Gastrocnemius medialis (tissue), 4 donors: Measurements from ENCODE around the gene HTT. TPM values are rescaled to one million over a fixed set of nuclear protein-coding genes. Genes with fewer than 3 reads are reported as not detected.

ENCODE experiments used
- ATAC-seq, 2 donors: fragments of 150-250 bp; one replicate each; pipeline ENCODE4 v1.9.1; 2016
- DNase-seq, 2 donors: peaks; one replicate each; pipeline ENCODE4 v3.0.0-alpha.2; 2019
- H3K27ac ChIP-seq, 4 donors: fragments of 200-600 bp; sonication (generic); 1 replicate in 1 of 4; 2 replicates in 3 of 4; pipeline ENCODE4 v1.5.1; 2016 to 2018; ENCODE audit warnings: mild to moderate bottlenecking in 2 of 4, moderate library complexity in 1 of 4
- H3K27me3 ChIP-seq, 3 donors: fragments of 200-600 bp; sonication (generic) in 2 of 3; 1 replicate in 1 of 3; 2 replicates in 2 of 3; pipeline versions ENCODE4 v1.5.1 to v1.6.0; 2016 to 2019; ENCODE audit warnings: mild to moderate bottlenecking in 1 of 3, moderate library complexity in 1 of 3
- H3K36me3 ChIP-seq, 2 donors: fragments of 200-600 bp; sonication (generic) in 1 of 2; one replicate each; pipeline ENCODE4 v1.5.1; 2017 to 2018
- H3K4me1 ChIP-seq, 2 donors: fragments of 200-600 bp; sonication (generic) in 1 of 2; one replicate each; pipeline ENCODE4 v1.5.1; 2016 to 2017; ENCODE audit warnings: mild to moderate bottlenecking in 2 of 2
- H3K4me3 ChIP-seq, 4 donors: fragments of 200-600 bp; sonication (generic) in 3 of 4; 1 replicate in 1 of 4; 2 replicates in 3 of 4; pipeline ENCODE4 v1.5.1; 2016 to 2019; ENCODE audit warnings: mild to moderate bottlenecking in 2 of 4
- H3K9me3 ChIP-seq, 3 donors: fragments of 200-600 bp; sonication (generic) in 2 of 3; 1 replicate in 1 of 3; 2 replicates in 2 of 3; pipeline ENCODE4 v1.5.1; 2016 to 2019
- POLR2A ChIP-seq, 2 donors: fragments of 450-650 bp; IDR thresholded peaks; one replicate each; pipeline ENCODE4 v1.6.1; 2017; ENCODE audit warnings: antibody characterized with exemption in 2 of 2, mild to moderate bottlenecking in 2 of 2, moderate library complexity in 2 of 2
- in situ Hi-C, 4 donors: fragments of 200-750 bp; cut with MboI; loops; one replicate each; pipeline versions ENCODE4 v1.15.0 to v1.8.0; 2017; ENCODE audit warnings: low sequenced_read_pairs in 4 of 4
- intact Hi-C: fragments of 100-400 bp; cut with DNase I; formaldehyde crosslinking; loops from one replicate; pipeline ENCODE4 v1.15.1; 2023; ENCODE audit warnings: low total_unique reads
- total RNA-seq, 4 donors: library from RNA; depleted of rRNA; stranded (reverse); fragments of >200 nt; gene quantifications; one replicate each; pipeline versions ENCODE4 v1.1.0 to v1.2.3, GENCODE V29; 2016
- TF ChIP-seq, protein P1 (sequence below), 5 experiments: fragments of 450-650 bp in 3 of 5; fragments of 200-600 bp in 2 of 5; sonication (generic) in 2 of 5; IDR thresholded peaks in 4 of 5; conservative IDR thresholded peaks in 1 of 5; 1 replicate in 4 of 5; 2 replicates in 1 of 5; pipeline ENCODE4 v1.5.1; 2016 to 2019; ENCODE audit warnings: antibody characterized with exemption in 5 of 5, mild to moderate bottlenecking in 3 of 5, moderate library complexity in 3 of 5

Gene HTT
- total RNA-seq, 4 donors from 2014 or later: 23.5 to 73.0 (median 51.1) TPM

DNA sequence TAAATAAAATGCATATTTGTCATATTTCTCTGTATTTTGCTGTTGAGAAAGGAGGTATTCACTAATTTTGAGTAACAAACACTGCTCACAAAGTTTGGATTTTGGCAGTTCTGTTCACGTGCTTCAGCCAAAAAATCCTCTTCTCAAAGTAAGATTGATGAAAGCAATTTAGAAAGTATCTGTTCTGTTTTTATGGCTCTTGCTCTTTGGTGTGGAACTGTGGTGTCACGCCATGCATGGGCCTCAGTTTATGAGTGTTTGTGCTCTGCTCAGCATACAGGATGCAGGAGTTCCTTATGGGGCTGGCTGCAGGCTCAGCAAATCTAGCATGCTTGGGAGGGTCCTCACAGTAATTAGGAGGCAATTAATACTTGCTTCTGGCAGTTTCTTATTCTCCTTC lies 3.3 kb downstream of the HTT start:
- H3K4me1 ChIP-seq: peaks cover 19 to 36% of the 10 kb centered on the region in 2 donors
- no peak for DNase-seq

GRCh38 chr4:3079694-3080123 lies 5.2 kb downstream of the HTT start:
- TF ChIP-seq, protein P1, sequence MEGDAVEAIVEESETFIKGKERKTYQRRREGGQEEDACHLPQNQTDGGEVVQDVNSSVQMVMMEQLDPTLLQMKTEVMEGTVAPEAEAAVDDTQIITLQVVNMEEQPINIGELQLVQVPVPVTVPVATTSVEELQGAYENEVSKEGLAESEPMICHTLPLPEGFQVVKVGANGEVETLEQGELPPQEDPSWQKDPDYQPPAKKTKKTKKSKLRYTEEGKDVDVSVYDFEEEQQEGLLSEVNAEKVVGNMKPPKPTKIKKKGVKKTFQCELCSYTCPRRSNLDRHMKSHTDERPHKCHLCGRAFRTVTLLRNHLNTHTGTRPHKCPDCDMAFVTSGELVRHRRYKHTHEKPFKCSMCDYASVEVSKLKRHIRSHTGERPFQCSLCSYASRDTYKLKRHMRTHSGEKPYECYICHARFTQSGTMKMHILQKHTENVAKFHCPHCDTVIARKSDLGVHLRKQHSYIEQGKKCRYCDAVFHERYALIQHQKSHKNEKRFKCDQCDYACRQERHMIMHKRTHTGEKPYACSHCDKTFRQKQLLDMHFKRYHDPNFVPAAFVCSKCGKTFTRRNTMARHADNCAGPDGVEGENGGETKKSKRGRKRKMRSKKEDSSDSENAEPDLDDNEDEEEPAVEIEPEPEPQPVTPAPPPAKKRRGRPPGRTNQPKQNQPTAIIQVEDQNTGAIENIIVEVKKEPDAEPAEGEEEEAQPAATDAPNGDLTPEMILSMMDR (IDR thresholded peaks at IDR 0.05 in 4 of 5, conservative IDR thresholded peaks at IDR 0.05 in 1 of 5): no peak
- TF ChIP-seq POLR2A (IDR thresholded peaks at IDR 0.05): no peak
- intact Hi-C loops: loop anchor here (10.0 kb wide), 1 partner anchor 1495 kb away; no protein-coding TSS in a partner anchor
- DNase-seq (no peak), ATAC-seq (no peak)
- H3K4me1 ChIP-seq: peaks cover 20 to 34% of the 10 kb centered on the region in 2 donors
- H3K36me3 ChIP-seq: no peaks in the 10 kb centered on the region
- no peak overlapping the region for H3K4me3 ChIP-seq
- in situ Hi-C loops: no loop called here
- no peaks in the 10 kb centered on the region for H3K27me3 ChIP-seq
- no peak overlapping the region for H3K27ac ChIP-seq
- H3K9me3 ChIP-seq: no peaks in the 10 kb centered on the region

More for the DNA sequence above, 3.3 kb downstream of the HTT start:
- intact Hi-C loops: loop anchor here (10.0 kb wide), 1 partner anchor 1493 kb away; no protein-coding TSS in a partner anchor
- Histone ChIP-seq H3K9me3 (no peaks in the 10 kb centered on the region), H3K4me3 (no peak overlapping the region), H3K27ac (no peak overlapping the region), H3K36me3 (no peaks in the 10 kb centered on the region), H3K27me3 (no peaks in the 10 kb centered on the region)
- in situ Hi-C loops: no loop called here
- TF ChIP-seq, protein P1 (IDR thresholded peaks at IDR 0.05 in 4 of 5, conservative IDR thresholded peaks at IDR 0.05 in 1 of 5): no peak
- no peak for TF ChIP-seq POLR2A (IDR thresholded peaks at IDR 0.05)
- no peak for ATAC-seq

DNA sequence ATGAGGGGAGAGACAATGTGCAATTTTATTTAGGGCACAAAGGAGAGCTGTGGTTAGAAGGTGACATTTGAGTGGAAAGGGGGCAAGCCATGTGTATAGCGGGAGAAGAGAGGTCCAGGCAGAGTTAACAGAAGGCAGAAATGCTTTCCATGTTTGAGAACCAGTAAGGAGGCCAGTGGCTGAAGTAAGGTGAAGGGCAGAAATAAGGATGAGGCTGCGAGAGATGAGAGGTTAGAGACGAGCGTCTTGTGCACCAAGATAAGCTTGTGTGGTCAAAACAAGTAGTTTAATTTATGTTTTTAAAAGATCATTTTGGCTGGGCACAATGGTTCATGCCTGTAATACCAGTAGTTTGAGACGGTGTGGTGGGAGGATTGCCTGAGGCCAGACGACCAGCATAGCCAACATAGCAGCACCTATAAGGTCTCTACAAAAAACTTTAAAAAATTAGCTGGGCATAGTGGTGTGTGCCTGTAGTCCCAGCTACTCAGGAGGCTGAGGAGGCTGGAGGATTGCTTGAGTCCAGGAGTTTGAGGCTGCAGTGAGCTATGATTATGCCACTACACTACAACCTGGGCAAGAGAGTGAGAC lies 8.5 kb downstream of the HTT start:
- H3K4me3 ChIP-seq: no peak overlapping the region
- ATAC-seq (no peak), DNase-seq (no peak)
- intact Hi-C loops (no loop called here), in situ Hi-C loops (no loop called here)
- no peaks in the 10 kb centered on the region for H3K36me3 ChIP-seq
- TF ChIP-seq, protein P1 (IDR thresholded peaks at IDR 0.05 in 4 of 5, conservative IDR thresholded peaks at IDR 0.05 in 1 of 5): no peak
- TF ChIP-seq POLR2A (IDR thresholded peaks at IDR 0.05): no peak
- H3K9me3 ChIP-seq: no peaks in the 10 kb centered on the region
- H3K4me1 ChIP-seq: peaks cover 4 to 5% of the 10 kb centered on the region in 2 donors
- no peak overlapping the region for H3K27ac ChIP-seq
- no peaks in the 10 kb centered on the region for H3K27me3 ChIP-seq

DNA sequence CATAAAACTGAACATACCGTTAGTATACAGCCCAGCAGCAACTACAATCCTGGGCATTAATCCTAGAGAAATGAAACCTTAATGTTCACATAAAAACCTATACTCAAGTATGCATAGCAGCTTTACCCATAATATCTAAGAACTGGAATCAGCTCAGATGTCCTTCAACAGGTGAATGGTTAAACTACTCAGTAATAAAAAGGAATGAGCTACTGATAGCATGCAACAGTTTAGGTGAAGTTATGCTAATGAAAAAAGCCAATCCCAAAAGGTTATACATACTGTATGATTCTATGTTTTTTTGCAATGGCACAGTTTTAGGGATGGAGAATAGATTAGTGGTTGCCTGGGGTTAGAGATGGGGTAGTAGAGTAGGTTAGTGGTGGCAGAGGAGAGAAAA lies 9.3 kb downstream of the HTT start:
- Histone ChIP-seq H3K4me3 (no peak overlapping the region), H3K9me3 (no peaks in the 10 kb centered on the region), H3K36me3 (peaks cover 0 to 7% of the 10 kb centered on the region in 2 donors), H3K4me1 (peaks cover 4 to 5% of the 10 kb centered on the region in 2 donors), H3K27ac (no peak overlapping the region), H3K27me3 (no peaks in the 10 kb centered on the region)
- TF ChIP-seq, protein P1 (IDR thresholded peaks at IDR 0.05 in 4 of 5, conservative IDR thresholded peaks at IDR 0.05 in 1 of 5): no peak
- TF ChIP-seq POLR2A (IDR thresholded peaks at IDR 0.05): no peak
- DNase-seq (no peak), ATAC-seq (no peak)
- in situ Hi-C loops (no loop called here), intact Hi-C loops (no loop called here)
